ENCODE results near the gene OR10J5. TPM values are rescaled to one million over a fixed set of nuclear protein-coding genes. Genes with fewer than 3 reads are reported as not detected.

OR10J5 gene
- polyA plus RNA-seq, 1 of the 3 experiments (the other 2 are of a cell fraction): not detected

DNA sequence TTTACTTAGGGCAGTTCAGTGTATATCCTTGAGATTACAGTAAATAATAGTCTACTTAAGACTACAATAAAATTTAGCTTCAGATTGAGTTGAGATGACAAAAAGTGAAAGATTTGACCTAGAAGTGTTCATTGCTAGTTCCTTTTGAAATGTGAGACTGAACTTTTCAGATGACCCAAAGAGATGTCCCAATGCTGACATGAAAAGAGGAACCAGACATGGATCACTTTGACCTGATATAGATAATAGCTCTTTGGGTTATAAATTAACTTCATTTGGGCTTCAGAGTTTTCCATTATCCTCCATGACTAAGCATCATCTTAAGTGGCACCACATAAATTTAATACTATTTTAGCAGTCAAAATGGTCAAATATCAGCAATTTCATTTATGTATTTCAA, 25.7 kb upstream of the OR10J5 start:
- Histone ChIP-seq H3K4me1 (ENCODE audit: control insufficient read depth in 1 of 2, insufficient read depth in 2 of 2, low read depth in 1 of 2, low read length in 1 of 2) (no peaks in the 10 kb centered on the region; a peak in 1 of 4 replicates), H3K9ac (no peak overlapping the region), H3K9me3 (no peaks in the 10 kb centered on the region), H3K4me2 (no peak overlapping the region), H2AFZ (ENCODE audit: low read depth) (no peak overlapping the region), H3F3A (replicated peaks; ENCODE audit: insufficient read depth) (peaks cover 3% of the 10 kb centered on the region), H3K4me3 (ENCODE audit: low read depth in 2 of 2, low read length in 1 of 2) (no peak overlapping the region), H3K27me3 (ENCODE audit: insufficient read depth) (no peaks in the 10 kb centered on the region), H3K79me2 (ENCODE audit: insufficient read depth) (no peaks in the 10 kb centered on the region), H3K36me3 (replicated peaks in 1 of 2; ENCODE audit: control insufficient read depth in 1 of 2, insufficient read depth in 2 of 2, low read length in 1 of 2) (no peaks in the 10 kb centered on the region), H3K9me2 (no peaks in the 10 kb centered on the region), H3K27ac (ENCODE audit: low read depth in 2 of 2, low read length in 1 of 2) (no peak overlapping the region), H4K20me1 (ENCODE audit: insufficient read depth) (no peaks in the 10 kb centered on the region)
- ChIA-PET POLR2A (no interaction called here), CTCF (no interaction called here)
- DNase-seq: no peak
- TF ChIP-seq SMC3 (IDR thresholded peaks at IDR 0.05; ENCODE audit: low read depth, low read length): no peak
- no peak for TF ChIP-seq MEF2A (IDR thresholded peaks at IDR 0.05; ENCODE audit: borderline replicate concordance, low read depth)
- TF ChIP-seq, protein P1, sequence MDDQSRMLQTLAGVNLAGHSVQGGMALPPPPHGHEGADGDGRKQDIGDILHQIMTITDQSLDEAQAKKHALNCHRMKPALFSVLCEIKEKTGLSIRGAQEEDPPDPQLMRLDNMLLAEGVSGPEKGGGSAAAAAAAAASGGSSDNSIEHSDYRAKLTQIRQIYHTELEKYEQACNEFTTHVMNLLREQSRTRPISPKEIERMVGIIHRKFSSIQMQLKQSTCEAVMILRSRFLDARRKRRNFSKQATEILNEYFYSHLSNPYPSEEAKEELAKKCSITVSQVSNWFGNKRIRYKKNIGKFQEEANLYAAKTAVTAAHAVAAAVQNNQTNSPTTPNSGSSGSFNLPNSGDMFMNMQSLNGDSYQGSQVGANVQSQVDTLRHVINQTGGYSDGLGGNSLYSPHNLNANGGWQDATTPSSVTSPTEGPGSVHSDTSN (IDR thresholded peaks at IDR 0.05): no peak
- TF ChIP-seq RXRA (IDR thresholded peaks at IDR 0.05; ENCODE audit: borderline replicate concordance, low read depth): no peak
- no peak for TF ChIP-seq GATA2 (CRISPR knock-in tag; IDR thresholded peaks at IDR 0.05)
- no peak for TF ChIP-seq EP300 (IDR thresholded peaks at IDR 0.05; ENCODE audit: borderline replicate concordance in 1 of 2, low read depth in 1 of 2, low read length in 1 of 2)
- TF ChIP-seq, protein P2, sequence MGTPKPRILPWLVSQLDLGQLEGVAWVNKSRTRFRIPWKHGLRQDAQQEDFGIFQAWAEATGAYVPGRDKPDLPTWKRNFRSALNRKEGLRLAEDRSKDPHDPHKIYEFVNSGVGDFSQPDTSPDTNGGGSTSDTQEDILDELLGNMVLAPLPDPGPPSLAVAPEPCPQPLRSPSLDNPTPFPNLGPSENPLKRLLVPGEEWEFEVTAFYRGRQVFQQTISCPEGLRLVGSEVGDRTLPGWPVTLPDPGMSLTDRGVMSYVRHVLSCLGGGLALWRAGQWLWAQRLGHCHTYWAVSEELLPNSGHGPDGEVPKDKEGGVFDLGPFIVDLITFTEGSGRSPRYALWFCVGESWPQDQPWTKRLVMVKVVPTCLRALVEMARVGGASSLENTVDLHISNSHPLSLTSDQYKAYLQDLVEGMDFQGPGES (IDR thresholded peaks at IDR 0.05; ENCODE audit: low read depth, low read length): no peak
- TF ChIP-seq, protein P3, sequence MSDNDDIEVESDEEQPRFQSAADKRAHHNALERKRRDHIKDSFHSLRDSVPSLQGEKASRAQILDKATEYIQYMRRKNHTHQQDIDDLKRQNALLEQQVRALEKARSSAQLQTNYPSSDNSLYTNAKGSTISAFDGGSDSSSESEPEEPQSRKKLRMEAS (IDR thresholded peaks at IDR 0.05; ENCODE audit: low read depth): no peak
- no peak for TF ChIP-seq TCF12 (IDR thresholded peaks at IDR 0.05)
- TF ChIP-seq, protein P4, sequence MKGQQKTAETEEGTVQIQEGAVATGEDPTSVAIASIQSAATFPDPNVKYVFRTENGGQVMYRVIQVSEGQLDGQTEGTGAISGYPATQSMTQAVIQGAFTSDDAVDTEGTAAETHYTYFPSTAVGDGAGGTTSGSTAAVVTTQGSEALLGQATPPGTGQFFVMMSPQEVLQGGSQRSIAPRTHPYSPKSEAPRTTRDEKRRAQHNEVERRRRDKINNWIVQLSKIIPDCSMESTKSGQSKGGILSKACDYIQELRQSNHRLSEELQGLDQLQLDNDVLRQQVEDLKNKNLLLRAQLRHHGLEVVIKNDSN (IDR thresholded peaks at IDR 0.05; ENCODE audit: borderline replicate concordance, low read depth): no peak
- no peak for TF ChIP-seq EZH2phosphoT487 (IDR thresholded peaks at IDR 0.05; ENCODE audit: borderline replicate concordance, low read depth)

DNA sequence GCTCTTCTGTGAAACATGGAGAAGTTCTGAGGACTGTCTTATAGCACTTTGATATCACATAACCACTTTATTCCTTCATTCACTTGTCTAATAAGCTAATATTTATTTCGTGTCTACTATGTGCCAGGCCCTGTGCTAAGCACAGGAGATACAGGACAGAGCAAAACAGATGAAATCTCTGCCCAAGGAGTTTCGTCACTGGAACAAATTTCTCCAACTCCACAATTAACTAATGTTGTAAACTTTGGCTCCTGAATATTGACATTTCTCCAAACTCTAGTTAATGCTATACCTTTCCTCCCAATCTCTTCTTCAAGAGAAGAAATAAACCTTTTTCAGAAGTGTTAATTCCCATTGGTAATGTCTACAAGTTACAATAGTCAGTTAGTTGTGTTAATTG, 24.8 kb upstream of the OR10J5 start:
- Histone ChIP-seq H4K20me1 (ENCODE audit: insufficient read depth) (no peaks in the 10 kb centered on the region), H3K4me3 (ENCODE audit: low read depth in 2 of 2, low read length in 1 of 2) (no peak overlapping the region), H3K9me2 (no peaks in the 10 kb centered on the region), H2AFZ (ENCODE audit: low read depth) (no peak overlapping the region), H3F3A (replicated peaks; ENCODE audit: insufficient read depth) (peaks cover 3% of the 10 kb centered on the region), H3K9me3 (no peaks in the 10 kb centered on the region), H3K9ac (no peak overlapping the region), H3K79me2 (ENCODE audit: insufficient read depth) (no peaks in the 10 kb centered on the region), H3K4me2 (no peak overlapping the region), H3K27me3 (ENCODE audit: insufficient read depth) (no peaks in the 10 kb centered on the region), H3K4me1 (ENCODE audit: control insufficient read depth in 1 of 2, insufficient read depth in 2 of 2, low read depth in 1 of 2, low read length in 1 of 2) (no peaks in the 10 kb centered on the region; a peak in 1 of 4 replicates), H3K36me3 (replicated peaks in 1 of 2; ENCODE audit: control insufficient read depth in 1 of 2, insufficient read depth in 2 of 2, low read length in 1 of 2) (no peaks in the 10 kb centered on the region), H3K27ac (ENCODE audit: low read depth in 2 of 2, low read length in 1 of 2) (no peak overlapping the region)
- WGBS (ENCODE audit: low lambda C conversion rate): 0% methylated on average over 2 of the region's 2 CpGs
- POLR2A ChIA-PET: no interaction called here
- CTCF ChIA-PET: no interaction called here
- DNase-seq: no peak
- no peak for TF ChIP-seq MXI1 (IDR thresholded peaks at IDR 0.05; ENCODE audit: low read depth, low read length)
- TF ChIP-seq MEF2A (IDR thresholded peaks at IDR 0.05; ENCODE audit: borderline replicate concordance, low read depth): no peak
- TF ChIP-seq, protein P5, sequence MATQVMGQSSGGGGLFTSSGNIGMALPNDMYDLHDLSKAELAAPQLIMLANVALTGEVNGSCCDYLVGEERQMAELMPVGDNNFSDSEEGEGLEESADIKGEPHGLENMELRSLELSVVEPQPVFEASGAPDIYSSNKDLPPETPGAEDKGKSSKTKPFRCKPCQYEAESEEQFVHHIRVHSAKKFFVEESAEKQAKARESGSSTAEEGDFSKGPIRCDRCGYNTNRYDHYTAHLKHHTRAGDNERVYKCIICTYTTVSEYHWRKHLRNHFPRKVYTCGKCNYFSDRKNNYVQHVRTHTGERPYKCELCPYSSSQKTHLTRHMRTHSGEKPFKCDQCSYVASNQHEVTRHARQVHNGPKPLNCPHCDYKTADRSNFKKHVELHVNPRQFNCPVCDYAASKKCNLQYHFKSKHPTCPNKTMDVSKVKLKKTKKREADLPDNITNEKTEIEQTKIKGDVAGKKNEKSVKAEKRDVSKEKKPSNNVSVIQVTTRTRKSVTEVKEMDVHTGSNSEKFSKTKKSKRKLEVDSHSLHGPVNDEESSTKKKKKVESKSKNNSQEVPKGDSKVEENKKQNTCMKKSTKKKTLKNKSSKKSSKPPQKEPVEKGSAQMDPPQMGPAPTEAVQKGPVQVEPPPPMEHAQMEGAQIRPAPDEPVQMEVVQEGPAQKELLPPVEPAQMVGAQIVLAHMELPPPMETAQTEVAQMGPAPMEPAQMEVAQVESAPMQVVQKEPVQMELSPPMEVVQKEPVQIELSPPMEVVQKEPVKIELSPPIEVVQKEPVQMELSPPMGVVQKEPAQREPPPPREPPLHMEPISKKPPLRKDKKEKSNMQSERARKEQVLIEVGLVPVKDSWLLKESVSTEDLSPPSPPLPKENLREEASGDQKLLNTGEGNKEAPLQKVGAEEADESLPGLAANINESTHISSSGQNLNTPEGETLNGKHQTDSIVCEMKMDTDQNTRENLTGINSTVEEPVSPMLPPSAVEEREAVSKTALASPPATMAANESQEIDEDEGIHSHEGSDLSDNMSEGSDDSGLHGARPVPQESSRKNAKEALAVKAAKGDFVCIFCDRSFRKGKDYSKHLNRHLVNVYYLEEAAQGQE (IDR thresholded peaks at IDR 0.05; ENCODE audit: low read depth, low read length): no peak
- TF ChIP-seq, protein P1 (IDR thresholded peaks at IDR 0.05): no peak
- TF ChIP-seq, protein P6, sequence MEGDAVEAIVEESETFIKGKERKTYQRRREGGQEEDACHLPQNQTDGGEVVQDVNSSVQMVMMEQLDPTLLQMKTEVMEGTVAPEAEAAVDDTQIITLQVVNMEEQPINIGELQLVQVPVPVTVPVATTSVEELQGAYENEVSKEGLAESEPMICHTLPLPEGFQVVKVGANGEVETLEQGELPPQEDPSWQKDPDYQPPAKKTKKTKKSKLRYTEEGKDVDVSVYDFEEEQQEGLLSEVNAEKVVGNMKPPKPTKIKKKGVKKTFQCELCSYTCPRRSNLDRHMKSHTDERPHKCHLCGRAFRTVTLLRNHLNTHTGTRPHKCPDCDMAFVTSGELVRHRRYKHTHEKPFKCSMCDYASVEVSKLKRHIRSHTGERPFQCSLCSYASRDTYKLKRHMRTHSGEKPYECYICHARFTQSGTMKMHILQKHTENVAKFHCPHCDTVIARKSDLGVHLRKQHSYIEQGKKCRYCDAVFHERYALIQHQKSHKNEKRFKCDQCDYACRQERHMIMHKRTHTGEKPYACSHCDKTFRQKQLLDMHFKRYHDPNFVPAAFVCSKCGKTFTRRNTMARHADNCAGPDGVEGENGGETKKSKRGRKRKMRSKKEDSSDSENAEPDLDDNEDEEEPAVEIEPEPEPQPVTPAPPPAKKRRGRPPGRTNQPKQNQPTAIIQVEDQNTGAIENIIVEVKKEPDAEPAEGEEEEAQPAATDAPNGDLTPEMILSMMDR (IDR thresholded peaks at IDR 0.05): no peak
- no peak for TF ChIP-seq NRF1 (IDR thresholded peaks at IDR 0.05; ENCODE audit: low read depth, low read length)
- TF ChIP-seq SIN3A (IDR thresholded peaks at IDR 0.05; ENCODE audit: borderline replicate concordance, low read depth, low read length): no peak
- TF ChIP-seq RAD21 (IDR thresholded peaks at IDR 0.05; ENCODE audit: low read length): no peak
- TF ChIP-seq SMC3 (IDR thresholded peaks at IDR 0.05; ENCODE audit: low read depth, low read length): no peak
- no peak for TF ChIP-seq FOSL2 (IDR thresholded peaks at IDR 0.05; ENCODE audit: borderline replicate concordance, low read depth)
